H1 (cell line): ENCODE results near the gene AP2A2. TPM values are rescaled to one million over a fixed set of nuclear protein-coding genes. Genes with fewer than 3 reads are reported as not detected.

Source experiments
- CBX8 ChIP-seq: fragments of 300-800, 300-1000 bp; sonication (generic); IDR thresholded peaks from 2 replicates; pipeline ENCODE4 v1.7.1; 2016; ENCODE audit warnings: low read depth, low read length, borderline replicate concordance
- CEBPB ChIP-seq: IDR thresholded peaks from 2 replicates; pipeline ENCODE4 v1.6.1; 2012; ENCODE audit warnings: low read depth, low read length
- CHD7 ChIP-seq: fragments of 300-600 bp; sonication (generic); IDR thresholded peaks from 2 replicates; pipeline ENCODE4 v1.7.1; 2012; ENCODE audit warnings: low read length, moderate library complexity, mild to moderate bottlenecking, inconsistent platforms; ENCODE audit not compliant: insufficient replicate concordance
- KDM1A ChIP-seq: fragments of 200-600, 300-600 bp; sonication (generic); IDR thresholded peaks from 2 replicates; pipeline ENCODE4 v1.7.1; 2016; ENCODE audit warnings: mild to moderate bottlenecking, low read length, borderline replicate concordance
- KDM5A ChIP-seq: fragments of 200-600 bp; IDR thresholded peaks from 2 replicates; pipeline ENCODE4 v1.7.1; 2012; ENCODE audit warnings: mild to moderate bottlenecking, low read length, inconsistent platforms, mixed read lengths
- NRF1 ChIP-seq: IDR thresholded peaks from 2 replicates; pipeline ENCODE4 v1.6.1; 2011; ENCODE audit warnings: mild to moderate bottlenecking, low read depth, low read length, improper control_type of control experiment
- RBBP5 ChIP-seq: IDR thresholded peaks from 2 replicates; pipeline ENCODE4 v1.7.1; 2012; ENCODE audit warnings: low read depth, mild to moderate bottlenecking, inconsistent platforms, low read length, moderate library complexity, borderline replicate concordance
- SIRT6 ChIP-seq: IDR thresholded peaks from one replicate; pipeline ENCODE4 v1.7.1; 2012; ENCODE audit warnings: low read length, inconsistent platforms
- TAF7 ChIP-seq: optimal IDR thresholded peaks from 2 replicates; pipeline ENCODE3; 2011; ENCODE audit warnings: low read depth, mild to moderate bottlenecking, inconsistent platforms, low read length, moderate library complexity, borderline replicate concordance
- TCF12 ChIP-seq: IDR thresholded peaks from 2 replicates; pipeline ENCODE4 v1.6.1; 2011; ENCODE audit warnings: low read depth, mild to moderate bottlenecking, low read length
- ZNF274 ChIP-seq: IDR thresholded peaks from 2 replicates; pipeline ENCODE4 v1.7.0; 2012; ENCODE audit warnings: low read length, borderline replicate concordance; ENCODE audit errors: extremely low read depth
- polyA plus RNA-seq, 7 experiments: library from polyadenylated mRNA; depleted of rRNA in 3 of 7; stranded (reverse) in 5 of 7; unstranded in 2 of 7; fragments of >200 nt in 5 of 7; fragments of 200-250 nt in 2 of 7; gene quantifications; 1 replicate in 5 of 7; 2 replicates in 1 of 7; 4 replicates in 1 of 7; pipeline versions ENCODE4 v1.2.1 to v1.2.3, GENCODE V29; 2011 to 2013; ENCODE audit warnings: missing spikeins in 2 of 7, mixed read lengths in 2 of 7
- total RNA-seq: library from RNA; stranded (reverse); fragmentation: NEBNext Ultra II Directional; extraction: Animal tissue kit (Norgen Biotek cat#: 25700); gene quantifications from 2 replicates; pipeline ENCODE4 v1.2.1, GENCODE V29; 2021

Gene AP2A2
- total and polyA plus RNA-seq, 2 of the 8 experiments (the other 6 are each of a cell fraction or from before 2014, with no cell fraction given) = 50.0 to 65.0 TPM

- TF ChIP-seq CHD7 (no peak), TAF7 (no peak), SIRT6 (no peak), CBX8 (no peak), KDM5A (no peak), TCF12 (no peak), CEBPB (no peak), RBBP5 (no peak), NRF1 (no peak), KDM1A (no peak), ZNF274 (no peak)
Observed at GRCh38 chr11:1015826-1016545, 90.3 kb downstream of the AP2A2 start (continued).
